H9 (cell line): ENCODE data around the gene CALHM1. TPM values are rescaled to one million over a fixed set of nuclear protein-coding genes. Genes with fewer than 3 reads are reported as not detected.

Source experiments
- DNase-seq: peaks from one replicate; pipeline ENCODE4 v3.0.0-alpha.2; 2017
- H2AFZ ChIP-seq: one replicate; pipeline ENCODE4 v1.6.1; 2013; ENCODE audit warnings: mild to moderate bottlenecking, low read length, control low read depth, moderate library complexity
- H2AK5ac ChIP-seq: 2 replicates; pipeline ENCODE4 v1.6.1; 2013; ENCODE audit warnings: low read length, control low read depth, mixed read lengths; ENCODE audit not compliant: insufficient read length
- H2BK120ac ChIP-seq: one replicate; pipeline ENCODE4 v1.6.1; 2013; ENCODE audit warnings: low read depth, mild to moderate bottlenecking, low read length, control low read depth, inconsistent platforms; ENCODE audit not compliant: poor library complexity, severe bottlenecking
- H2BK12ac ChIP-seq: 2 replicates; pipeline ENCODE4 v1.6.1; 2013; ENCODE audit warnings: low read length, control low read depth, mixed read lengths, low read depth; ENCODE audit not compliant: insufficient read length
- H2BK15ac ChIP-seq: 2 replicates; pipeline ENCODE4 v1.6.1; 2013; ENCODE audit warnings: low read depth, low read length, control low read depth
- H2BK20ac ChIP-seq: one replicate; pipeline ENCODE4 v1.6.1; 2013; ENCODE audit warnings: low read depth, mild to moderate bottlenecking, low read length, control low read depth, inconsistent platforms; ENCODE audit not compliant: poor library complexity, severe bottlenecking
- H2BK5ac ChIP-seq: 2 replicates; pipeline ENCODE4 v1.6.1; 2013; ENCODE audit warnings: low read length, control low read depth, mixed read lengths; ENCODE audit not compliant: insufficient read length
- H3K14ac ChIP-seq: 2 replicates; pipeline ENCODE4 v1.6.1; 2013; ENCODE audit warnings: low read length, control low read depth; ENCODE audit not compliant: insufficient read depth
- H3K18ac ChIP-seq: 2 replicates; pipeline ENCODE4 v1.6.1; 2013; ENCODE audit warnings: low read depth, mild to moderate bottlenecking, mixed read lengths, low read length, control low read depth; ENCODE audit not compliant: insufficient read length
- H3K23ac ChIP-seq: 2 replicates; pipeline ENCODE4 v1.6.1; 2013; ENCODE audit warnings: low read length, control low read depth, mixed read lengths, low read depth; ENCODE audit not compliant: insufficient read length
- H3K23me2 ChIP-seq: 2 replicates; pipeline ENCODE4 v1.6.1; 2013; ENCODE audit warnings: low read depth, mild to moderate bottlenecking, mixed read lengths, low read length, control low read depth; ENCODE audit not compliant: insufficient read length, poor library complexity, severe bottlenecking
- H3K27ac ChIP-seq: 2 replicates; pipeline ENCODE4 v1.5.1; 2013; ENCODE audit warnings: low read length, control low read depth, mixed read lengths, low read depth; ENCODE audit not compliant: insufficient read length
- H3K27me3 ChIP-seq: 2 replicates; pipeline ENCODE4 v1.6.1; 2013; ENCODE audit warnings: low read length, control low read depth, inconsistent platforms; ENCODE audit not compliant: insufficient read depth
- H3K4ac ChIP-seq: 2 replicates; pipeline ENCODE4 v1.6.1; 2013; ENCODE audit warnings: low read depth, mild to moderate bottlenecking, control low read depth, inconsistent platforms, low read length, moderate library complexity
- H3K4me1 ChIP-seq: 2 replicates; pipeline ENCODE4 v1.6.1; 2013; ENCODE audit warnings: low read length, control low read depth, inconsistent platforms; ENCODE audit not compliant: insufficient read depth
- H3K4me2 ChIP-seq: 2 replicates; pipeline ENCODE4 v1.6.1; 2013; ENCODE audit warnings: low read length, control low read depth, mixed read lengths; ENCODE audit not compliant: insufficient read length, insufficient read depth
- H3K56ac ChIP-seq: 2 replicates; pipeline ENCODE4 v1.6.1; 2013; ENCODE audit warnings: low read depth, mild to moderate bottlenecking, mixed read lengths, low read length, control low read depth; ENCODE audit not compliant: insufficient read length
- H3K79me1 ChIP-seq: 2 replicates; pipeline ENCODE4 v1.6.1; 2013; ENCODE audit warnings: low read depth, mild to moderate bottlenecking, moderate library complexity, low read length, control low read depth, inconsistent platforms; ENCODE audit not compliant: insufficient read depth, poor library complexity, severe bottlenecking
- H3K79me2 ChIP-seq: 2 replicates; pipeline ENCODE4 v1.6.1; 2013; ENCODE audit warnings: low read length, control low read depth, inconsistent platforms; ENCODE audit not compliant: insufficient read depth
- H3K9ac ChIP-seq: 2 replicates; pipeline ENCODE4 v1.6.1; 2013; ENCODE audit warnings: low read length, control low read depth, mixed read lengths; ENCODE audit not compliant: insufficient read length; ENCODE audit errors: extremely low read depth
- H3K9me3 ChIP-seq: one replicate; pipeline ENCODE4 v1.6.1; 2013; ENCODE audit warnings: low read depth, low read length, inconsistent platforms; ENCODE audit not compliant: control insufficient read depth
- H3T11ph ChIP-seq: one replicate; pipeline ENCODE4 v1.6.1; 2013; ENCODE audit warnings: mild to moderate bottlenecking, low read length, control low read depth, inconsistent platforms
- H4K20me1 ChIP-seq: one replicate; pipeline ENCODE4 v1.6.1; 2013; ENCODE audit not compliant: control insufficient read depth, insufficient read length, insufficient read depth
- H4K5ac ChIP-seq: 2 replicates; pipeline ENCODE4 v1.6.1; 2013; ENCODE audit warnings: low read depth, mild to moderate bottlenecking, mixed read lengths, low read length, control low read depth; ENCODE audit not compliant: insufficient read length
- H4K8ac ChIP-seq: replicated peaks from 2 replicates; pipeline ENCODE4 v1.6.1; 2013; ENCODE audit warnings: low read length, control low read depth, mixed read lengths, low read depth; ENCODE audit not compliant: insufficient read length
- H4K91ac ChIP-seq: 2 replicates; pipeline ENCODE4 v1.6.1; 2013; ENCODE audit warnings: low read depth, mild to moderate bottlenecking, moderate library complexity, mixed read lengths, low read length, control low read depth; ENCODE audit not compliant: insufficient read length
- H3K27ac Mint-ChIP-seq, 3 experiments: 2 replicates in 2 of 3; 3 replicates in 1 of 3; pipeline ENCODE4 v1.8.0; 2020 to 2021; ENCODE audit warnings: mixed read lengths in 3 of 3, mild to moderate bottlenecking in 1 of 3, moderate library complexity in 1 of 3
- H3K27me3 Mint-ChIP-seq: 2 replicates; pipeline ENCODE4 v1.8.0; 2021; ENCODE audit warnings: low read depth, mild to moderate bottlenecking, moderate library complexity, mixed read lengths
- H3K36me3 Mint-ChIP-seq, 3 experiments: 2 replicates in 2 of 3; 3 replicates in 1 of 3; pipeline ENCODE4 v1.8.0; 2020 to 2021; ENCODE audit warnings: low read depth in 3 of 3, mixed read lengths in 3 of 3; ENCODE audit not compliant: insufficient read depth in 1 of 3
- H3K4me1 Mint-ChIP-seq, 2 experiments: 2 replicates each; pipeline ENCODE4 v1.8.0; 2020; ENCODE audit warnings: mixed read lengths in 2 of 2
- H3K4me3 Mint-ChIP-seq, 2 experiments: 2 replicates in 1 of 2; 3 replicates in 1 of 2; pipeline ENCODE4 v1.8.0; 2020 to 2021; ENCODE audit warnings: mild to moderate bottlenecking in 2 of 2, mixed read lengths in 2 of 2, moderate library complexity in 1 of 2
- H3K9me3 Mint-ChIP-seq, 2 experiments: 2 replicates in 1 of 2; 3 replicates in 1 of 2; pipeline ENCODE4 v1.8.0; 2020; ENCODE audit warnings: mild to moderate bottlenecking in 2 of 2, mixed read lengths in 2 of 2, moderate library complexity in 1 of 2
- WGBS: extraction: QIAGEN DNeasy Blood & Tissue Kit; methylation state at CpG from one replicate; pipeline ENCODE4 v1.1.7; 2013; ENCODE audit warnings: missing lambda C conversion rate, low lambda C conversion rate, mixed read lengths; ENCODE audit not compliant: insufficient read length; ENCODE audit errors: extremely low coverage; 5-methylcytosine and 5-hydroxymethylcytosine counted together
- total RNA-seq: library from RNA; stranded (reverse); gene quantifications from 2 replicates; pipeline ENCODE4 v1.2.1, GENCODE V29; 2021
- TF ChIP-seq, protein P1 (sequence below): fragments of 200-600 bp; sonication (generic); conservative IDR thresholded peaks from 3 replicates; pipeline ENCODE4 v1.8.0; 2021; ENCODE audit warnings: antibody characterized with exemption, mild to moderate bottlenecking

Gene CALHM1
- total RNA-seq, 1 experiment from 2014 or later = 0.13 TPM

DNA sequence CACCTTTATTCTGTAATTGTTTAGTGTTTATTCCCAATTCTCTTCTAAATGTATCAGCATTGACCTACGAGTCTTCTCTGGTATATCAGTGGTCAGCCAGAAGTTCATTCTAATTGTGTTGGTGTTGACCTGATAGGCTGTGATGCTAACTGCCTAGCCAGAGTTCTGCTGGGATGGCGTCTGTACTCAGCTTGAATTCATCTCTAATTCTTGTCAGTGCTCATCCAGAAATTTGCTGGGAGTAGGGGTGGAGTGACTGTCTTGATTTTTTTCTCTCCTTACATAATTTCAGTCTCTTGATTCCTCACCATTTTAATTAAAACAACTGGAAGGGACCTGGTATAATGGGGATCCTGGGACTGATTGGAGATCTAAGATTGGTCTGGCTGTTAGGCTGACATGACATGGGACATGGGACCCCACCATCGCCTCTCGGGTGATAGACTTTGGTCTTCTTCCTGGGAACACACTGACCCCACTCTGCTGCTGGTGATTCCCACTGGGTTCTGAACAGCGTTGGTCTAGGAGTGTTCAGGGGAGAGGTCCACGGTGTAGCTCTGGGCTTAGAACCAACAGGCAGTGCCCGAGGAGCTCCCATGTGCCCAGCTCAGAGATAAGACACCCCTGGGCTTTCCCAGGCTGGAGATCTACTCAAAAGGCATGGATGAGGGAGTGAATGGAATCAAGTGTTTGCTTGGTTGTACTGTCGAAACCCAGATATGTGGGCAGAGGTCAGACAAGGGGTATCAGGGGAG is 38.6 kb upstream of the CALHM1 start:
- H3K9me3 ChIP-seq = no peaks in the 10 kb centered on the region
- no peak overlapping the region for H3K23ac ChIP-seq
- Mint-ChIP-seq H3K36me3 (no peaks in the 10 kb centered on the region), H3K4me3 (no peak overlapping the region), H3K9me3 (no peaks in the 10 kb centered on the region), H3K27me3 (peaks cover 60% of the 10 kb centered on the region), H3K27ac (no peak overlapping the region), H3K4me1 (peaks cover 16 to 21% of the 10 kb centered on the region in 2 experiments)
- no peak overlapping the region for H3K4ac ChIP-seq
- H3K27ac ChIP-seq = no peak overlapping the region
- H2BK12ac ChIP-seq = no peak overlapping the region
- peaks cover 10% of the 10 kb centered on the region; the same call in 1 of the 2 replicates for H3K27me3 ChIP-seq
- no peak overlapping the region for H2BK20ac ChIP-seq
- H4K91ac ChIP-seq = no peak overlapping the region
- H3K18ac ChIP-seq = no peak overlapping the region
- no peaks in the 10 kb centered on the region for H3K79me1 ChIP-seq
- no peaks in the 10 kb centered on the region for H4K20me1 ChIP-seq
- TF ChIP-seq, protein P1, sequence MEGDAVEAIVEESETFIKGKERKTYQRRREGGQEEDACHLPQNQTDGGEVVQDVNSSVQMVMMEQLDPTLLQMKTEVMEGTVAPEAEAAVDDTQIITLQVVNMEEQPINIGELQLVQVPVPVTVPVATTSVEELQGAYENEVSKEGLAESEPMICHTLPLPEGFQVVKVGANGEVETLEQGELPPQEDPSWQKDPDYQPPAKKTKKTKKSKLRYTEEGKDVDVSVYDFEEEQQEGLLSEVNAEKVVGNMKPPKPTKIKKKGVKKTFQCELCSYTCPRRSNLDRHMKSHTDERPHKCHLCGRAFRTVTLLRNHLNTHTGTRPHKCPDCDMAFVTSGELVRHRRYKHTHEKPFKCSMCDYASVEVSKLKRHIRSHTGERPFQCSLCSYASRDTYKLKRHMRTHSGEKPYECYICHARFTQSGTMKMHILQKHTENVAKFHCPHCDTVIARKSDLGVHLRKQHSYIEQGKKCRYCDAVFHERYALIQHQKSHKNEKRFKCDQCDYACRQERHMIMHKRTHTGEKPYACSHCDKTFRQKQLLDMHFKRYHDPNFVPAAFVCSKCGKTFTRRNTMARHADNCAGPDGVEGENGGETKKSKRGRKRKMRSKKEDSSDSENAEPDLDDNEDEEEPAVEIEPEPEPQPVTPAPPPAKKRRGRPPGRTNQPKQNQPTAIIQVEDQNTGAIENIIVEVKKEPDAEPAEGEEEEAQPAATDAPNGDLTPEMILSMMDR = no peak
- no peak overlapping the region for H2BK120ac ChIP-seq
- H3K56ac ChIP-seq = no peak overlapping the region
- H3K4me2 ChIP-seq = no peak overlapping the region
- H3T11ph ChIP-seq = no peak overlapping the region
- no peaks in the 10 kb centered on the region; the same call in 1 of the 2 replicates for H3K4me1 ChIP-seq
- H3K14ac ChIP-seq = no peak overlapping the region
- H2AK5ac ChIP-seq = no peak overlapping the region
- peaks cover 4% of the 10 kb centered on the region for H3K23me2 ChIP-seq
- H2BK5ac ChIP-seq = no peak overlapping the region
- H4K5ac ChIP-seq = no peak overlapping the region
- WGBS = no CpG with 5 or more reads among the region's 8 CpGs
- H2BK15ac ChIP-seq = no peak overlapping the region
- no peak overlapping the region for H3K9ac ChIP-seq
- no peak overlapping the region for H2AFZ ChIP-seq
- no peaks in the 10 kb centered on the region for H3K79me2 ChIP-seq
- no peak for DNase-seq
- no peak overlapping the region for H4K8ac ChIP-seq
